GM19240 (cell line): ENCODE results near the gene ERN2.
"Not testable (repeated sequence)": the region's sequence is repeated elsewhere in the genome, so short reads cannot be mapped to it uniquely, and the experiment has no call there.

Source experiments
- DNase-seq: peaks from one replicate; pipeline ENCODE4 v3.0.0; 2011; ENCODE audit warnings: low spot score; ENCODE audit not compliant: insufficient read length

The ERN2 gene

GRCh38 chr16:23712976-23713375, at the start of gene ERN2:
ERN2 (minus strand) TSS chr16:23713222; CDS start chr16:23713187, 35 bp downstream.
- no peak for DNase-seq

- no peak for DNase-seq
These were observed 45.1 kb upstream of the ERN2 start for GRCh38 chr16:23757937-23758619.

GRCh38 chr16:23757116-23757515, 44.1 kb upstream of the ERN2 start:
- DNase-seq, result no peak

- DNase-seq, result no peak
These were observed 42.4 kb upstream of the ERN2 start for GRCh38 chr16:23755484-23755809.

- no peak for DNase-seq
These were observed 41.8 kb upstream of the ERN2 start, which contains the start of gene CHP2 for GRCh38 chr16:23754594-23755483. CHP2 (plus strand) TSS chr16:23755026; CDS start chr16:23755050, 24 bp downstream.

- DNase-seq, result no peak
These were observed 41.0 kb upstream of the ERN2 start for GRCh38 chr16:23753908-23754593.

- not testable (repeated sequence) for DNase-seq
These were observed 38.0 kb upstream of the ERN2 start for GRCh38 chr16:23751053-23751452.

GRCh38 chr16:23748630-23749029, 35.6 kb upstream of the ERN2 start:
- no peak for DNase-seq

GRCh38 chr16:23745263-23745662, 32.2 kb upstream of the ERN2 start:
- DNase-seq, result no peak

- no peak for DNase-seq
These were observed 29.7 kb upstream of the ERN2 start for GRCh38 chr16:23742766-23743165.

GRCh38 chr16:23741675-23742303, 28.8 kb upstream of the ERN2 start:
- DNase-seq, result no peak

- no peak for DNase-seq
These were observed 26.5 kb upstream of the ERN2 start for GRCh38 chr16:23739516-23739915.

- not testable (repeated sequence) for DNase-seq
These were observed 24.5 kb upstream of the ERN2 start for GRCh38 chr16:23737423-23738028.

GRCh38 chr16:23734176-23734893, 21.3 kb upstream of the ERN2 start:
- DNase-seq, result no peak

GRCh38 chr16:23729503-23730424, 16.7 kb upstream of the ERN2 start:
- DNase-seq, result no peak

- no peak for DNase-seq
These were observed 15.1 kb upstream of the ERN2 start for GRCh38 chr16:23728112-23728477.

- no peak for DNase-seq
These were observed 13.7 kb upstream of the ERN2 start for GRCh38 chr16:23726710-23727109.

GRCh38 chr16:23724785-23725131, 11.7 kb upstream of the ERN2 start:
- no peak for DNase-seq

- DNase-seq, result no peak
These were observed 11.2 kb upstream of the ERN2 start for GRCh38 chr16:23724096-23724784.
